SH-SY5Y (cell line): ENCODE measurements around the gene GPATCH4.

Experiments used
- GATA2 ChIP-seq: IDR thresholded peaks from 2 replicates; pipeline ENCODE4 v1.6.1; 2011; ENCODE audit warnings: mild to moderate bottlenecking, low read depth, low read length
- GATA3 ChIP-seq: IDR thresholded peaks from 2 replicates; pipeline ENCODE4 v1.6.1; 2011; ENCODE audit warnings: low read depth, mild to moderate bottlenecking, low read length, moderate library complexity

- TF ChIP-seq GATA2 (no peak), GATA3 (no peak)
Measured at GRCh38 chr1:156601122-156601830, at the start of gene GPATCH4.
